PFSK-1 (cell line): Measurements from ENCODE around the gene FIG4.

Experiments
- FOXP2 ChIP-seq: optimal IDR thresholded peaks from 2 replicates; pipeline ENCODE3; 2011; ENCODE audit warnings: borderline replicate concordance, control low read depth, inconsistent platforms; ENCODE audit not compliant: insufficient read depth; ENCODE audit errors: extremely low read length, extremely low read depth
- POLR2AphosphoS5 ChIP-seq: IDR thresholded peaks from 2 replicates; pipeline ENCODE4 v1.6.1; 2012; ENCODE audit warnings: low read depth, mild to moderate bottlenecking, control low read depth, low read length, moderate library complexity
- SIN3A ChIP-seq: IDR thresholded peaks from 2 replicates; pipeline ENCODE4 v1.6.1; 2012; ENCODE audit warnings: mild to moderate bottlenecking, low read length, moderate library complexity, borderline replicate concordance; ENCODE audit not compliant: insufficient read depth
- TAF1 ChIP-seq: IDR thresholded peaks from 2 replicates; pipeline ENCODE4 v1.6.1; 2012; ENCODE audit warnings: low read length, control low read depth, borderline replicate concordance; ENCODE audit not compliant: insufficient read depth
- TF ChIP-seq, protein P1 (sequence below), 2 experiments: IDR thresholded peaks; 2 replicates each; pipeline versions ENCODE4 v1.6.1 to v1.8.0; 2011 to 2012; ENCODE audit warnings: low read depth in 2 of 2, low read length in 2 of 2, control low read depth in 1 of 2, inconsistent platforms in 1 of 2, mild to moderate bottlenecking in 1 of 2, moderate library complexity in 1 of 2; ENCODE audit not compliant: insufficient read depth in 1 of 2

Gene FIG4

GRCh38 chr6:109690373-109690736 lies 741 bp upstream of the FIG4 start:
- no peak for TF ChIP-seq POLR2AphosphoS5
- TF ChIP-seq TAF1 = no peak
- no peak for TF ChIP-seq SIN3A
- TF ChIP-seq, protein P1, sequence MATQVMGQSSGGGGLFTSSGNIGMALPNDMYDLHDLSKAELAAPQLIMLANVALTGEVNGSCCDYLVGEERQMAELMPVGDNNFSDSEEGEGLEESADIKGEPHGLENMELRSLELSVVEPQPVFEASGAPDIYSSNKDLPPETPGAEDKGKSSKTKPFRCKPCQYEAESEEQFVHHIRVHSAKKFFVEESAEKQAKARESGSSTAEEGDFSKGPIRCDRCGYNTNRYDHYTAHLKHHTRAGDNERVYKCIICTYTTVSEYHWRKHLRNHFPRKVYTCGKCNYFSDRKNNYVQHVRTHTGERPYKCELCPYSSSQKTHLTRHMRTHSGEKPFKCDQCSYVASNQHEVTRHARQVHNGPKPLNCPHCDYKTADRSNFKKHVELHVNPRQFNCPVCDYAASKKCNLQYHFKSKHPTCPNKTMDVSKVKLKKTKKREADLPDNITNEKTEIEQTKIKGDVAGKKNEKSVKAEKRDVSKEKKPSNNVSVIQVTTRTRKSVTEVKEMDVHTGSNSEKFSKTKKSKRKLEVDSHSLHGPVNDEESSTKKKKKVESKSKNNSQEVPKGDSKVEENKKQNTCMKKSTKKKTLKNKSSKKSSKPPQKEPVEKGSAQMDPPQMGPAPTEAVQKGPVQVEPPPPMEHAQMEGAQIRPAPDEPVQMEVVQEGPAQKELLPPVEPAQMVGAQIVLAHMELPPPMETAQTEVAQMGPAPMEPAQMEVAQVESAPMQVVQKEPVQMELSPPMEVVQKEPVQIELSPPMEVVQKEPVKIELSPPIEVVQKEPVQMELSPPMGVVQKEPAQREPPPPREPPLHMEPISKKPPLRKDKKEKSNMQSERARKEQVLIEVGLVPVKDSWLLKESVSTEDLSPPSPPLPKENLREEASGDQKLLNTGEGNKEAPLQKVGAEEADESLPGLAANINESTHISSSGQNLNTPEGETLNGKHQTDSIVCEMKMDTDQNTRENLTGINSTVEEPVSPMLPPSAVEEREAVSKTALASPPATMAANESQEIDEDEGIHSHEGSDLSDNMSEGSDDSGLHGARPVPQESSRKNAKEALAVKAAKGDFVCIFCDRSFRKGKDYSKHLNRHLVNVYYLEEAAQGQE (IDR thresholded peaks at IDR 0.05; ENCODE audit: insufficient read depth in 1 of 2, low read depth in 2 of 2, low read length in 2 of 2) = no peak
- TF ChIP-seq FOXP2 = no peak

DNA sequence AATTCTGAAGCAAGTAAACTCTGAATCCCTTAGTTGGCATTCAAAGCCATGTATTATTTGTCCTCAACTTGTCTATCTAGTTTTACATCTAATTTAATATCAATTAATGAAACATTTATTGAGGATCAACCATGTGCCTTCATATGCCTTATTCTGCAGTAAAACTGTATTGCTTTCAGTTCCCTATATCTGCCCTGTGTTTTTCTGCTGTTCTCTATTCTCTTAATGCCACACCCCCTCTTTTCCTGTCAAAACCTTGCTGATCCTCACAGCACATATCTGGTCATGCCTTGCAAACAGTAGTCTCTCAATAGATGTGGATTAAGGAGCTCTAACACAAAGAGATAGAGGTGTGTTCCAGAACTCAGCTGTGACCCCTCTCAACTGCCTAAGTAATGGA lies 2.0 kb downstream of the FIG4 start:
- TF ChIP-seq TAF1 (no peak), SIN3A (no peak), POLR2AphosphoS5 (no peak), FOXP2 (no peak)
- TF ChIP-seq, protein P1 (IDR thresholded peaks at IDR 0.05; ENCODE audit: insufficient read depth in 1 of 2, low read depth in 2 of 2, low read length in 2 of 2) = no peak

GRCh38 chr6:109695468-109695867 lies 4.4 kb downstream of the FIG4 start:
- TF ChIP-seq SIN3A (no peak), POLR2AphosphoS5 (no peak), TAF1 (no peak), FOXP2 (no peak)
- TF ChIP-seq, protein P1 (IDR thresholded peaks at IDR 0.05; ENCODE audit: insufficient read depth in 1 of 2, low read depth in 2 of 2, low read length in 2 of 2) = no peak

DNA sequence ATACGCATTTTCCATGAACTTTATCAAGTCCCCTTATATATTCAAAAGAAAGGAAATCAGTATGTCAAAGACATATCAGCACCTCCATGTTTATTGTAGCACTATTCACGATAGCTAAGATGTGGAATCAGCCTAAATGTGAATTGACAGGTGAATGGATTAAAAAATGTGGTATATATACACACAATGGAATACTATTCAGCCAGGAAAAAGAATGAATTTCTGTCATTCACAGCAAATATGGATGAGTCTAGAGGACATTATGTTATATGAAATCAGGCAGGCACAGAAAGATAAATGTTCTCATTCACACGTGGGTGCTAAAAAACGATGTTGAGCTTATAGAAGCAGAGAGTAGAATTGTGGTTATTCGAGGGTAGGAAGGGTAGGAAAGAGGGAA lies 5.3 kb downstream of the FIG4 start:
- no peak for TF ChIP-seq TAF1
- no peak for TF ChIP-seq FOXP2
- no peak for TF ChIP-seq POLR2AphosphoS5
- TF ChIP-seq SIN3A = no peak
- TF ChIP-seq, protein P1 (IDR thresholded peaks at IDR 0.05; ENCODE audit: insufficient read depth in 1 of 2, low read depth in 2 of 2, low read length in 2 of 2) = no peak

GRCh38 chr6:109701221-109701620 lies 10.1 kb downstream of the FIG4 start:
- TF ChIP-seq, protein P1 (IDR thresholded peaks at IDR 0.05; ENCODE audit: insufficient read depth in 1 of 2, low read depth in 2 of 2, low read length in 2 of 2) = no peak
